HG03095 (cell line): ENCODE measurements around the gene AEN.

ENCODE experiments used
- ATAC-seq: cut with Tn5 transposase; IDR thresholded peaks from one replicate; pipeline ENCODE4 v1.9.1; 2021; ENCODE audit warnings: moderate library complexity; ENCODE audit not compliant: unreplicated experiment

The AEN gene

DNA sequence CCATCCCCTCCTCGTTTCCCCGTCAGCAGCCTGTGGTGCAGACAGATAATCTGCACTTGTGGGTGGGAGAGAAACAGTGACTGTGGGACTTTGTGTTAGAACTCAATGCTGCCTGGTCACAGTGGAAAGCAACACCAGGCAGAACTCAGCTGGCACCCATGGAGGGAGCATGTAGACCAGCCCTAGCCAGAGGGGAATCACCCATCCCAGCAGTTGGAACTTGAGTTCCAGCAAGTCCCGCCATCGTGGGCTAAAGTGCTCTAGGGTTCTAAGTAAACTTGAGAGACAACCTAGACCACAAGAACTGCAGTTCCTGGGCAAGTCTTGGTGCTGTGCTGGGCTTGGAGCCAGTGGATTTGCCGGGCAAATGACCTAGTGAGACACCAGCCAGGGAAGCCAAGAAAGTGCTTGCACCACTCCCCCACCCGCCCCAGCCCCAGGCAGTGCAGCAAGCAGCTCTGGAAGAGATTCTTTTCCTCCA, 42.0 kb downstream of the AEN start:
- ATAC-seq: no peak

DNA sequence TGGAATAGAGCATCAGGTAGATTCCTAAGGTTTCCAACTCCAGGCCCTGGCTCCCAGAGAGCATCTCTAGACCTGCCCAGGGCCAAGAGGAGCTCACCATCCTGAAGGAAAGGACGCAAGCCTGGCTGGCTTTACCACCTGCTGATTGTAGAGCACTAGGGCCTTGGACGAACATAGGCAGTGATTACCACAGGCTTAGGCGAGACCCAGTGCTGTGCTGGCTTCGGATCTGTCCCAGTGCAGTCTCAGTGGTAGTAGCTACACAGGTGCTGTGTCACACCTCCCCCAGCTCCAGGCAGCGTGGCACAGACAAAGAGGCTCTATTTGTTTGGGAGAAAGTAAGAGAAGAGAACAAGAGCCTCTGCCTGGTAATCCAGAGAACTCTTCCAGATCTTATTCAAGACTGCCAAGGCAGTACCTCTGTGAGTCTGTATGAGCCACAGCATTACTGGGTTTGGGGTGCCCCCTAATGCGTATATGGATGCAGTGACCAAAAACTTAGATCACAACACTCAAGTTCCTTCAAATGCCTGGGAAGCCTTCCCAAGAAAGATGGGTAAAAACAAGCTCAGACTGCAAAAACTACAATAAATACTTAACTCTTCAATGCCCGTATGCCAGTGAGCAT, 43.1 kb downstream of the AEN start:
- no peak for ATAC-seq

GRCh38 chr15:88674661-88675060, 53.5 kb downstream of the AEN start:
- no peak for ATAC-seq

DNA sequence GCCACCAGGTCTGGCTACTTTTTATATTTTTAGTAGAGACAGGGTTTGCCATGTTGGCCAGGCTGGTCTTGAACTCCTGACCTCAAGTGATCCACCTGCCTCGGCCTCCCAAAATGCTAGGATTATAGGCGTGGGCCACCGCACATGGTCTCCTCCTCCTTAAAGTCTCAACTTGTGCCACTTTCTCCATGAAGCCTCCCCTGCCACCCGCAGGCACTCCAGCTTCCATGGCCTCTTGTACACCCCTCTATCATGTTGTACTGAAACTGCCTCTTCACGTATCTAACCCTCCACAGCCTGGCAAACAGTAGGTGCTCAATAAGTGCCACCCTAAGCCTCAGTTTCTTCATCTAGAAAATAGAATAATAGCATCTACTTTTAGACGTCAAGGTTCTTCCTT, 57.6 kb downstream of the AEN start:
- no peak for ATAC-seq

- ATAC-seq: no peak
Observed at GRCh38 chr15:88680241-88681001, 59.3 kb downstream of the AEN start.

- ATAC-seq: no peak
Observed at GRCh38 chr15:88681610-88682221, 60.6 kb downstream of the AEN start.
